Astrocyte (in vitro differentiated cells and primary cell): ENCODE data around the gene CTIF. TPM values are rescaled to one million over a fixed set of nuclear protein-coding genes. Genes with fewer than 3 reads are reported as not detected.

Experiments used
- DNase-seq: peaks from one replicate; pipeline ENCODE4 v3.0.0-alpha.2; 2010; ENCODE audit warnings: low read depth
- FAIRE-seq: peaks from 2 replicates; lab custom pipeline; 2011; peaks lifted over from hg19 to GRCh38; lab: Jason Lieb, UNC
- H2AFZ ChIP-seq: 2 replicates; pipeline ENCODE4 v1.6.0; 2012; ENCODE audit warnings: low read depth, low read length, inconsistent platforms
- H3K27ac ChIP-seq: 2 replicates; pipeline ENCODE4 v1.5.1; 2011; ENCODE audit warnings: low read depth, low read length, inconsistent platforms
- H3K27me3 ChIP-seq: 2 replicates; pipeline ENCODE4 v1.6.0; 2011; ENCODE audit warnings: low read length, inconsistent platforms; ENCODE audit not compliant: insufficient read depth
- H3K36me3 ChIP-seq: 2 replicates; pipeline ENCODE4 v1.5.1; 2011; ENCODE audit warnings: low read length, inconsistent platforms; ENCODE audit not compliant: insufficient read depth
- H3K4me1 ChIP-seq: 2 replicates; pipeline ENCODE4 v1.5.1; 2011; ENCODE audit warnings: low read length, inconsistent platforms; ENCODE audit not compliant: insufficient read depth
- H3K4me2 ChIP-seq: 2 replicates; pipeline ENCODE4 v1.6.0; 2012; ENCODE audit warnings: low read length, inconsistent platforms
- H3K4me3 ChIP-seq: 2 replicates; pipeline ENCODE4 v1.5.1; 2011; ENCODE audit warnings: low read depth, mild to moderate bottlenecking, low read length, inconsistent platforms; ENCODE audit not compliant: insufficient read depth
- H3K79me2 ChIP-seq: 2 replicates; pipeline ENCODE4 v1.6.0; 2012; ENCODE audit warnings: mild to moderate bottlenecking, low read length, inconsistent platforms; ENCODE audit not compliant: insufficient read depth
- H3K9ac ChIP-seq: 2 replicates; pipeline ENCODE4 v1.6.0; 2012; ENCODE audit warnings: mild to moderate bottlenecking, low read length, inconsistent platforms
- H3K9me3 ChIP-seq: 2 replicates; pipeline ENCODE4 v1.5.1; 2012; ENCODE audit warnings: low read depth, mild to moderate bottlenecking, low read length, inconsistent platforms; ENCODE audit not compliant: insufficient read depth
- H4K20me1 ChIP-seq: 2 replicates; pipeline ENCODE4 v1.6.0; 2012; ENCODE audit warnings: low read length, inconsistent platforms; ENCODE audit not compliant: insufficient read depth
- H3K27ac Mint-ChIP-seq: one replicate; pipeline ENCODE4 v1.8.0; 2021; ENCODE audit warnings: mild to moderate bottlenecking, mixed read lengths; ENCODE audit not compliant: unreplicated experiment
- H3K27me3 Mint-ChIP-seq: one replicate; pipeline ENCODE4 v1.8.0; 2021; ENCODE audit warnings: low read depth, mixed read lengths; ENCODE audit not compliant: unreplicated experiment
- H3K36me3 Mint-ChIP-seq: one replicate; pipeline ENCODE4 v1.8.0; 2021; ENCODE audit warnings: low read depth, mixed read lengths; ENCODE audit not compliant: unreplicated experiment
- H3K4me1 Mint-ChIP-seq: one replicate; pipeline ENCODE4 v1.8.0; 2021; ENCODE audit warnings: low read depth, mixed read lengths; ENCODE audit not compliant: unreplicated experiment
- H3K4me3 Mint-ChIP-seq: one replicate; pipeline ENCODE4 v1.8.0; 2021; ENCODE audit warnings: mild to moderate bottlenecking, moderate library complexity, mixed read lengths; ENCODE audit not compliant: unreplicated experiment
- H3K9me3 Mint-ChIP-seq: one replicate; pipeline ENCODE4 v1.8.0; 2021; ENCODE audit warnings: mild to moderate bottlenecking, mixed read lengths; ENCODE audit not compliant: unreplicated experiment
- CTCF ChIP-seq: IDR thresholded peaks from 2 replicates; pipeline ENCODE4 v1.5.1; 2011; ENCODE audit warnings: low read depth, mild to moderate bottlenecking, inconsistent platforms, low read length, moderate library complexity; ENCODE audit not compliant: insufficient read depth
- EZH2 ChIP-seq: IDR thresholded peaks from 2 replicates; pipeline ENCODE4 v1.6.1; 2012; ENCODE audit warnings: mild to moderate bottlenecking, low read length, inconsistent platforms; ENCODE audit not compliant: insufficient read depth
- total RNA-seq: library from RNA; stranded (reverse); gene quantifications from 2 replicates; pipeline ENCODE4 v1.2.1, GENCODE V29; 2021

Gene CTIF
- total RNA-seq, 1 donor from 2014 or later, result 101 TPM

GRCh38 chr18:48709371-48710062, 170.7 kb downstream of the CTIF start:
- Histone ChIP-seq H2AFZ (no peak overlapping the region), H3K4me2 (no peak overlapping the region), H3K9me3 (no peaks in the 10 kb centered on the region), H3K4me3 (no peak overlapping the region), H3K27ac (no peak overlapping the region), H3K79me2 (peaks cover 5% of the 10 kb centered on the region), H3K27me3 (no peaks in the 10 kb centered on the region), H3K36me3 (no peaks in the 10 kb centered on the region), H3K9ac (no peak overlapping the region), H3K4me1 (peaks cover 7% of the 10 kb centered on the region), H4K20me1 (peaks cover 61% of the 10 kb centered on the region)
- H3K36me3 Mint-ChIP-seq, result peaks cover 25% of the 10 kb centered on the region
- no peaks in the 10 kb centered on the region for H3K9me3 Mint-ChIP-seq
- H3K4me1 Mint-ChIP-seq, result peaks cover 6% of the 10 kb centered on the region
- no peak overlapping the region for H3K4me3 Mint-ChIP-seq
- no peak for FAIRE-seq
- no peak overlapping the region for H3K27ac Mint-ChIP-seq
- TF ChIP-seq EZH2 (no peak), CTCF (no peak)
- peaks cover 2% of the 10 kb centered on the region for H3K27me3 Mint-ChIP-seq
- DNase-seq, result no peak

DNA sequence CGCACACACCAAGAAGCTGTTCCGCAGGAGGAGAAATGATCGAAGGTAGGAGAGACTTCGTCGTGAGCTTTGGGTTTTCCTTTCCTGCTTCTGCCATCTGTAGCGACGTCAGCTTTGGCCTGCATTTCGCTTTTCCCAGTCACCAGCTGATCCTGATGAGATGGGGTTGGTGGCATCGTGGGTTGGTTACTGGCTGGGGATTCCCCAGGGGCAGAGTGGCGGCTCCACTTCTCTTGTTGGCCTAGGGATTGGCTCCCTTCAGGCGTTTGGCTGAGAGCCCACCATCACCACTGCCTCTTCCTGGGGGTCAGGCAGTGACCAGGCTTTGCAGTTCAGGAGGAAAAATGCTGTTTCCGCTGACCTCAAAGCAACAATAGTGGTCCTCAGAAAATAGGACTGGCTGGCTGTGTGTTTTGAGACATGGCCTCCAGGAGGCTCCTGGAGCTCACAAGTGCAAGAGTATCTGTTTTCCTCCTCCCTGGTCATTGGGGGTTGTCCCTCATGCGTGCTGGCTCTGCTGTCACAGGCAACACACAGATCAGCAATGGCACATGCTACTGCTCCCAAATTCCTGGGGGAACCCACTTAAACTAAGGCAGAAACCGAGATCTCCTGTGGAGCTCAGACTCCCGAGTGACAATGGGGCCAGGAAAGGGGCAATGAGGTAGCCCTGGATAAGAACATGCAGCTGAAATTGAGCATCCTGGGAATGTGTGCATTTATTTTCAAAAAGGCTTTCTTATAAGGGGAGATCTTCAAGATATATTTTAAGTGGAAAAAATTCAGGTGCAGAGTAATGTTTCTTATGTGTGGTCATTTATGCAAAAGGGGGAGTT, 173.0 kb downstream of the CTIF start:
- H4K20me1 ChIP-seq, result peaks cover 74% of the 10 kb centered on the region
- peak; percentile 61 for TF ChIP-seq CTCF
- TF ChIP-seq EZH2, result no peak
- no peak overlapping the region for H3K27ac ChIP-seq
- no peak overlapping the region for H2AFZ ChIP-seq
- Mint-ChIP-seq H3K9me3 (no peaks in the 10 kb centered on the region), H3K4me3 (no peak overlapping the region), H3K36me3 (peaks cover 24% of the 10 kb centered on the region), H3K4me1 (peaks cover 14% of the 10 kb centered on the region), H3K27me3 (peaks cover 2% of the 10 kb centered on the region), H3K27ac (no peak overlapping the region)
- H3K79me2 ChIP-seq, result peaks cover 5% of the 10 kb centered on the region
- FAIRE-seq (peak; percentile 55), DNase-seq (no peak)
- no peaks in the 10 kb centered on the region for H3K27me3 ChIP-seq
- H3K36me3 ChIP-seq, result no peaks in the 10 kb centered on the region
- H3K9me3 ChIP-seq, result no peaks in the 10 kb centered on the region
- peaks cover 7% of the 10 kb centered on the region for H3K4me1 ChIP-seq
- H3K4me3 ChIP-seq, result no peak overlapping the region
- no peak overlapping the region for H3K9ac ChIP-seq
- no peak overlapping the region for H3K4me2 ChIP-seq
